ENCODE data around the gene KLK13.

DNA sequence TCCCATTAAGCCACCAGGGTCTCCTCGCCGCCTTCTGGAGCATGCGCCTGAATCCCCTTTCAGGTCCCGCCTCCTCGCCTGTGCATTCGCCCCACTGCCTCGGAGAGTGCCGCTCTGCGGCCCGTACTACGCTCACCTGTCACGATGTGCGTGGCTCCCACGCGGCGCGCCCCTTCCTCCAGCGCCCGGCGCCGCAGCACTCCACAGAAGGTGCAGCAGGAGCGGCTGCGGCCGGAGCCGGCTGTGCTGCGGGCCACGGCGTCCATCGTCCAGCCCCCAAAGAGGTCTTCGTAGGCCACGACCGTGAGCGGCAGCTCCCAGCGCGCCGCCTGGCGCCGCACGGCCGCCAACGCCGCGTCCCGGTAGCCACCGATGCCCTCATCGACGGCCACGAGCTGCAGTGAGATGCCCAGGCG is 39.0 kb upstream of the KLK13 start:
- TF ChIP-seq CTCF (IDR thresholded peaks at IDR 0.05) (no peak), POLR2A (IDR thresholded peaks at IDR 0.05) (no peak)
